Thymus (tissue), 11 donors: ENCODE data around the gene ACIN1. TPM values are rescaled to one million over a fixed set of nuclear protein-coding genes. Genes with fewer than 3 reads are reported as not detected.

Experiments
- DNase-seq, 9 donors: peaks; one replicate each; pipeline ENCODE4 v3.0.0-alpha.2; 2013; ENCODE audit warnings: low spot score in 9 of 9, low read depth in 6 of 9, missing footprints in 1 of 9
- H3K27ac ChIP-seq, 2 donors: one replicate each; pipeline ENCODE4 v1.5.1; 2013; ENCODE audit warnings: control low read depth in 1 of 2, low read depth in 1 of 2, low read length in 1 of 2, mild to moderate bottlenecking in 1 of 2, moderate library complexity in 1 of 2
- H3K27me3 ChIP-seq, 2 donors: one replicate each; pipeline ENCODE4 v1.5.1; 2013; ENCODE audit warnings: low read length in 1 of 2; ENCODE audit not compliant: control insufficient read depth in 2 of 2, insufficient read depth in 1 of 2
- H3K36me3 ChIP-seq, 2 donors: one replicate each; pipeline ENCODE4 v1.5.1; 2013; ENCODE audit warnings: low read length in 1 of 2, mild to moderate bottlenecking in 1 of 2, moderate library complexity in 1 of 2; ENCODE audit not compliant: control insufficient read depth in 2 of 2, insufficient read depth in 2 of 2
- H3K4me1 ChIP-seq, 2 donors: one replicate each; pipeline ENCODE4 v1.5.1; 2013; ENCODE audit warnings: low read length in 2 of 2; ENCODE audit not compliant: control insufficient read depth in 2 of 2, insufficient read depth in 2 of 2
- H3K4me3 ChIP-seq, 2 donors: one replicate each; pipeline ENCODE4 v1.5.1; 2013; ENCODE audit warnings: low read length in 2 of 2, control low read depth in 1 of 2, mild to moderate bottlenecking in 1 of 2
- H3K9me3 ChIP-seq, 2 donors: one replicate each; pipeline ENCODE4 v1.5.1; 2013; ENCODE audit warnings: low read length in 1 of 2, mild to moderate bottlenecking in 1 of 2; ENCODE audit not compliant: control insufficient read depth in 2 of 2, insufficient read depth in 1 of 2
- WGBS: extraction: QIAGEN DNeasy Blood & Tissue Kit; methylation state at CpG from one replicate; pipeline ENCODE4 v1.1.7; 2013; 5-methylcytosine and 5-hydroxymethylcytosine counted together
- polyA plus RNA-seq: library from polyadenylated mRNA; stranded (reverse); fragments of 200-250 nt; gene quantifications from one replicate; pipeline ENCODE4 v1.2.3, GENCODE V29; 2013
- total RNA-seq: library from RNA; stranded (reverse); fragments of 120-200 nt; gene quantifications from one replicate; pipeline ENCODE4 v1.2.4, GENCODE V29; 2013
- donor health status: healthy.

The ACIN1 gene
- total and polyA plus RNA-seq, 2 donors, result 75.6 to 123 TPM

DNA sequence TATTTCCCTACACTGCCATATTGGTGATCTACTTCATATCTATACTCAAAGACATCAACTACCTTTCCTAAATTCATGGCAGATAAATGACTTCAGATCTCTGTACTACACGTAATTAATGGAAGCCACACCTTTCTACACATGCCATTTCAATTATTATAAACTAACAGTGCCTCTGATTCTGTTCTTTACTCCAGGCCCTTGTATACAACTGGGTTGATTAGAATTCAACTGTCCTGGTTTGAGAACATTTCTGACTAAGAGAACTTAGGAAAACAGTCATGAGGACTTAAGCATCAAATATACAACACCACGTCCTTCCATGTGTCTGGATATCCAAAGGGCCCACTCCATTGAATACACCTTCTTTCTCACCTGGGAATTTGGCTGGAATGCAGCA lies 1.8 kb downstream of the ACIN1 start:
- Histone ChIP-seq H3K4me3 (no peak overlapping the region), H3K4me1 (peaks cover 8 to 14% of the 10 kb centered on the region in 2 donors)

DNA sequence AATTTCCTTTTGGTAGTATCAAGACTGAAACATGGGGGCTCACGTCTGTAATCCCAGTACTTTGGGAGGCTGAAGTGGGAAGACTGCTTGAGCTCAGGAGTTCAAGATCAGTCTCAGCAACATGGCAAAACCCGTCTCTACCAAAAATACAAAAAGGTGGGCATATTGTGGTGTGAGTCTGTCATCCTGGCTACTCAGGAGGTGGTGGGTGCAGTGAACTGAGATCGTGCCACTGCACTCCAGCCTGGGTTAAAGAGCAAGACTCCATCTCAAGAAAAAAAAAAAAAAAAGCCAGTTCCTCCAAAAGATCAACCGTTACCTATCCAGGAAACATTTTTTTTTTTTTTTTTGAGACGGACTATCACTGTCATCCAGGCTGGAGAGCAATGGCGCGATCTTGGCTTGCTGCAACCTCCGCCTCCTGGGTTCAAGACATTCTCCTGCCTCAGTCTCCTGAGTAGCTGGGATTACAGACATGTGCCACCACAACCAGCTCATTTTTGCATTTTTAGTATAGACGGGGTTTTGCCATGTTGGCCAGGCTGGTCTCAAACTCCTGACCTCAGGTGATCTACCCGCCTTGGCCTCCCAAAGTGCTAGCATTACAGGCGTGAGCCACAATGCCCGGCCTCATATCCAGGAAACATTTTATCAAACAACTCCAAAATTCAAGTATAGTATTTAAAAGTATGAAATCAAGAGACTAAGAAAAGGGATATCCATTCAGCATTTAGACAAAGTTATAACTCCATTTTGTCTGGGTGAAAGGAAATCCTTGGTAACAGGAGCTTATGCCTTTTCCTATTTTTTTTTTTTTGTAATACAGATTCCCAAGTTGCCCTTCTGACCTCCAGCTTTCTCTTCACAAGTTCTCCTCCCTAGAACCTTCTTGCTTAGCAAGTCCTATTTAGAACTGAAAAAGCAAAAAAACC lies 3.4 kb downstream of the ACIN1 start:
- Histone ChIP-seq H3K4me3 (no peak overlapping the region), H3K27ac (no peak overlapping the region), H3K9me3 (no peaks in the 10 kb centered on the region), H3K36me3 (peaks cover 31 to 64% of the 10 kb centered on the region in 2 donors), H3K4me1 (peaks cover 8 to 10% of the 10 kb centered on the region in 2 donors), H3K27me3 (no peaks in the 10 kb centered on the region)
- 95% methylated on average over 12 of the region's 12 CpGs for WGBS
- no peak for DNase-seq

More for the DNA sequence above, 1.8 kb downstream of the ACIN1 start:
- peaks cover 36 to 61% of the 10 kb centered on the region in 2 donors for H3K36me3 ChIP-seq
- DNase-seq, result no peak
- WGBS, result 97% methylated on average over 2 of the region's 2 CpGs
- no peaks in the 10 kb centered on the region for H3K27me3 ChIP-seq
- H3K27ac ChIP-seq, result no peak overlapping the region
- no peaks in the 10 kb centered on the region for H3K9me3 ChIP-seq

DNA sequence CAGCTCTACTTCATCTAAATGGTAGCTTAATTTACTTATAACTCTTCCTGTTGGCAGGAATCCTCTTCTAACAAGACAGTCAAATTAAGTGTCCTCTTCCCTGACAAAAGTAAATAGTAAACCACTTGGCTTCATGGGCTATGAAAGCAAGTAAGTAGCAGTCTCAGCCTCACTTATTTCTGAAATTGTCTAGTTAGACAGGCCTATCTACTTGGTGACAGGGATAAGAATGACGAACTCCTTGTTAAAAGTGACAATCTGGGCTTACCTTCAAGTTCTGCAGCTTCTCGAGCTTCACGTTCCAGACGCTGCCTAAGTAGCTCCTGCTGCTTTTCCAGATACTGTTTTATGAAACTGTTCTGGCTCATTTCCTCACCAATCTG lies 4.7 kb downstream of the ACIN1 start:
- no peak overlapping the region for H3K4me3 ChIP-seq
- H3K27me3 ChIP-seq, result no peaks in the 10 kb centered on the region
- no peaks in the 10 kb centered on the region for H3K9me3 ChIP-seq
- no peak for DNase-seq
- H3K27ac ChIP-seq, result no peak overlapping the region
- 97% methylated on average over 4 of the region's 4 CpGs for WGBS
- H3K36me3 ChIP-seq, result peaks cover 40 to 77% of the 10 kb centered on the region in 2 donors
- peaks cover 6 to 8% of the 10 kb centered on the region in 2 donors for H3K4me1 ChIP-seq

DNA sequence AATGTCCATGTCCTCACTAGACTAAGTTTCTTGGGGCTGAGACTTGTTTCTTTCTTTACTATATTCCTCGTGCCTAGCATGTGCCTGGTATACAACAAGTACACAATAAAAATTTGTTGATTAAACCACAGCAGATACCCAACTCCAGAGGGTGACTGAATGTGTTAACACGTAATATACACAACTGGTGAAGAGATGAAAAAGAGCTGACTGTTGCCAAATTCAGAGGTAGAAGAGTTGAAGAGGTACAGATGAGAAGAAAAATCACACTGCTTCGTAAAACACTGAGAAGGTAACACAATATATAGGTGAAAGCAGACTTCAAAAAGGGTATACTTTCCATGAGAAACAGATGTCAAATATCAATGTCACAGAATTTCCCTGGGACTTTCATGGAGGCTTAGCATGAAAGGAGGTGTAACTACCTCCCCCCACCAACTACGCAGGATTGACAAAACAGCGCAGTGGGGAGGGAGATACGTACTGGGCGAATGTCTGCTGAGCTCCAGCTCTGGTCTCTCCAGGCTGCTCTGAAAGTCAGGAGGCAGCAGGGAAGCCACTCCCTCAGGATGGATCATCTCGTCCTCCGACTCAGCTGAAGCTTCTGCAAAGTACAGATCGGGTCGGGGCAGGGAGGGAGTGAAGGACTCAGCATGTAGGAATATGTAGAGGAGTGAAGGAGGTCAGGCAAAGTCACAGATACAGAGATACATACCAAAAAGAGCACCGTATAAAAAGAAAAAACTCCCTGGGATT lies 5.3 kb downstream of the ACIN1 start:
- no peak for DNase-seq
- no peak overlapping the region for H3K27ac ChIP-seq
- 99% methylated on average over 12 of the region's 12 CpGs for WGBS
- H3K36me3 ChIP-seq, result peaks cover 43 to 83% of the 10 kb centered on the region in 2 donors
- H3K4me1 ChIP-seq, result peaks cover 6 to 8% of the 10 kb centered on the region in 2 donors
- no peak overlapping the region for H3K4me3 ChIP-seq
- no peaks in the 10 kb centered on the region for H3K27me3 ChIP-seq
- H3K9me3 ChIP-seq, result no peaks in the 10 kb centered on the region

DNA sequence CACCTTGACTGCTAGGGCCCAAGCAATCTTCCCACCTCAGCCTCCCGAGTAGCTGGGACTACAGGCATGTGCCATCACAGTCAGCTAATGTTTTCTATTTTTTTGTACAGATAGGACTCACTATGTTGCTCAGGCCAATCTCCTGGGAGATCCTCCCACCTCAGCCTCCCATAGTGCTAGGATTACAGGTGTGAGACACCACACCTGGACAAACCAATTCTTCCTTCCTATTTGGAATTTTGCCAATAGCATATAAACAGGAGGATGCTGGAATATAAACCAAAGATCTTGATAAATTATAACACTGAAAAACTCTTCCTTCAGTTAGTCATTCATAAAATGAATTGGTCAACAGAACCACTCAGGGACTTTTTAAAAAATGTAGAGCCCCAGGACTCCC lies 8.4 kb downstream of the ACIN1 start:
- Histone ChIP-seq H3K9me3 (no peaks in the 10 kb centered on the region), H3K4me1 (no peaks in the 10 kb centered on the region), H3K27ac (no peak overlapping the region), H3K4me3 (no peak overlapping the region), H3K36me3 (peaks cover 52 to 84% of the 10 kb centered on the region in 2 donors), H3K27me3 (no peaks in the 10 kb centered on the region)
- DNase-seq, result no peak
- 100% methylated on average over 1 of the region's 1 CpG for WGBS

DNA sequence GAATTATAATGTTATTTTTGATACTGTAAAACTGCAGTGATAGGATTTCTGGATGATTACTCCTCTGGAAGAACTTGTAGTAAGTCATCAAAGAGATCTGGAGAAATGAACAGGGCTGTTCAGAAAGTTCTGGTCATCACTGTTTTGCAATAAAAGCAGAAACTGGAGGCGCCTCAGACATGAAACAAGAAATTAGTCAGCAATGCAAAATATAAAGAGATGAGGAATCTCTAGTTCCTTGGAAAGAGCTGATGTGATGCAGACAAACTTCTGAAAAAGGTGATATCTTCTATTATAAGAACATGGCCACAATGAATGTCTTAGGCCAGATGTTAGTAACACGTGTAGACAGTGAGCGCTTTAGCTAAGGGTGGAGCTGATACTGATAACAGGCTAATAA lies 9.5 kb downstream of the ACIN1 start:
- H3K27ac ChIP-seq, result no peak overlapping the region
- no peaks in the 10 kb centered on the region for H3K9me3 ChIP-seq
- peaks cover 48 to 86% of the 10 kb centered on the region in 2 donors for H3K36me3 ChIP-seq
- H3K4me3 ChIP-seq, result no peak overlapping the region
- no peak for DNase-seq
- H3K27me3 ChIP-seq, result no peaks in the 10 kb centered on the region
- no peaks in the 10 kb centered on the region for H3K4me1 ChIP-seq
- WGBS, result 96% methylated on average over 3 of the region's 3 CpGs

DNA sequence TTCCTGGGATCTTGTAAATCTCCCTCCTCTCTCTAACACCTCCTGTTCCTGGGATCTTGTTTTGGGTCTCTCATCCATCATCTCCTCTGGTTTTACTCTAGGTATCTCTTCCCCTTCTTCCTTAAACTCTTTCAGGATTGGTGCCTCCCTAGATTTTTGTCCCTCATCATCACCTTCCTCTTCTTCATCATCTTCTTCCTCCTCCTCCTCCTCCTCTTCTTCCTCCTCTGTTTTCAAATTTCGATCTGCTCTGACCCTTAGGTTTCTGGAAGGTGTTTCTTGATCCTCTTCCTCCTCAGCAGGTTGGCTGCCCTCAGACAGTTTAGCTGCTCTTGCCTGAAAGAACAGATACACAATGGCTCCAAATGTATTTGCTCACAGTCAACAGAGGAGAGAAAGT lies 14.5 kb downstream of the ACIN1 start:
- DNase-seq, result no peak
- Histone ChIP-seq H3K9me3 (no peaks in the 10 kb centered on the region), H3K4me1 (no peaks in the 10 kb centered on the region), H3K27ac (no peak overlapping the region), H3K27me3 (no peaks in the 10 kb centered on the region), H3K36me3 (peaks cover 69 to 87% of the 10 kb centered on the region in 2 donors), H3K4me3 (no peak overlapping the region)
- 94% methylated on average over 1 of the region's 1 CpG for WGBS

DNA sequence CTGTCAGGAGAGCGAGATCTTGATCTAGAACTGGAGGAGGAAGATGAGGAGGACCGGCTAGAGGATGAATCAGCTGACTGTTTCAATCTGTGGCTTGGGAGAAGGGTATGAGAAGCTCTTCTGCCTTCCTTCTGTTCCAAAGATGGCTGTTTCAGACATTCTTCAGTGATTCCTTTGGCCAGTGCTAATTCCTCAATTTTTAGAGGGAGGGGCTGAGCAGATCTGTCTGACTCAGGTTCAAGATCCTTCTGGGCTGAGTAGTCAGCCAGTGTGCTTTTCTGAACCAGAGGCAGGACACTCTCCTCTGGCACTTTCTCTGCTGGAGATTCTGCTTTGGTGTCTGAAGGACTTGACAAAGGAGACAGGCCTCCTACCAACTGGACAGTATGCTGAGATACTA lies 15.2 kb downstream of the ACIN1 start:
- Histone ChIP-seq H3K36me3 (peaks cover 69 to 87% of the 10 kb centered on the region in 2 donors), H3K9me3 (no peaks in the 10 kb centered on the region), H3K27ac (peak overlapping the region in 1 of 2 donors; percentile 27), H3K4me1 (no peaks in the 10 kb centered on the region), H3K4me3 (no peak overlapping the region), H3K27me3 (no peaks in the 10 kb centered on the region)
- DNase-seq, result no peak
- 97% methylated on average over 2 of the region's 2 CpGs for WGBS

DNA sequence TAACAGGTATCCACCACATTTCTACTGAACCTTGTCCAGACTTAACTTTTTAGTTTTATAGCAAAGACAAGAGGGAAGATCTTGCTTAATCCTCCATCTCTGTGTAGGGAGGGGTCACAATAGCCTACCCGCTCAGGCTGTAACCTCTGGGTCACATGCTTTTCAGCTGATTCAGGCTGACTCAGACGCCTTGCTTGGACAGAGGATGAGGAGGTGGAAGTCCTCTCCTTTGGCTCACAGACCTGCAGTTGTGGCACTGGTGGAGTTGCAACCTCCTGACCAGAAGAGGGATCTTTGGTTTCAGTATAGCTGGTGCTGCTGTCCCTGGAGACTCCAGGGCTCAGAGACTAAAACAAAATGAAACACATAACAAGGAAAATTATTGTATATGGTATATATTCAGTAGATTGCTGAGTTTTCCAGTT lies 16.2 kb downstream of the ACIN1 start:
- H3K9me3 ChIP-seq, result no peaks in the 10 kb centered on the region
- H3K4me1 ChIP-seq, result no peaks in the 10 kb centered on the region
- no peaks in the 10 kb centered on the region for H3K27me3 ChIP-seq
- DNase-seq, result no peak
- 94% methylated on average over 2 of the region's 2 CpGs for WGBS
- peaks cover 75 to 86% of the 10 kb centered on the region in 2 donors for H3K36me3 ChIP-seq
- H3K4me3 ChIP-seq, result no peak overlapping the region
- no peak overlapping the region for H3K27ac ChIP-seq
